ENCODE data around the gene FAF2. TPM values are rescaled to one million over a fixed set of nuclear protein-coding genes. Genes with fewer than 3 reads are reported as not detected.
"Not testable (repeated sequence)": the region's sequence is repeated elsewhere in the genome, so short reads cannot be mapped to it uniquely, and the experiment has no call there.

The FAF2 gene
- total and polyA plus RNA-seq, 7 donors = 4.2 to 24.6 (median 18.6) TPM

DNA sequence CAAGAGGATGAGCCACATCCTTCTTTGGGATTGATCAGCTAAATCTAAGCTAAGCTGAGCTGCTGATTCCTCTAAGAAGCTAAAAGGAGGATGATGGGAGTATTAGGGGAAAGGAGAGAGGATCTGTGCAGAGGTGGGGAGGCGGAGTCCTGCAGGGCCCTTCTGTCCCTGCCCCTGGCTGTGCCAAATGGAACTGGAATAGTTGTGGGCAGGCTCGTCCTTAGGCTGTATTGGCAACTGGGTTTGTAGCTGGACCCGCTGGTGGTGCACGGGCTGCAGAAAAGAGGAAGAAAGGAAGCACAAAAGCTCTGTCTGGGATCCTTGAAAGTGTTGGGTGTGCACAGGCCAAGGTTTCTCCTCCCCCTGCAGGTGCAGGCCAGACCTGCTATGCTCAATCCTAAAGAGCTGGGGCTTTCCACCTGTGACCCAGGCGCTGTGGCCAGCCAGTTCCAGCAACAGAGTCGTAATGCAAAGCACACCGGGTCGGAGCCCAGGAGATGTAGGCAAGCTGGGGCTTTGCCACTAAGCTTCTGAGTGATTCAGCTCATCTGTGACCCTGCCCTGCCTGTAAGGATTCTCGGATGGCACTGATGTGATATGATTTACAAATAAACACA, 41.6 kb upstream of the FAF2 start:
- intact Hi-C loops (cut with DNase I) = no loop called here
- Histone ChIP-seq H3K4me3 (no peak overlapping the region), H3K36me3 (peaks cover 0 to 62% (median 13%) of the 10 kb centered on the region in 4 donors), H3K27ac (no peak overlapping the region), H3K27me3 (no peaks in the 10 kb centered on the region), H3K9me3 (no peaks in the 10 kb centered on the region), H3K4me1 (peaks cover 0 to 8% (median 3%) of the 10 kb centered on the region in 4 donors)
- TF ChIP-seq POLR2A (IDR thresholded peaks at IDR 0.05) (no peak), EP300 (IDR thresholded peaks at IDR 0.05) (no peak), POLR2AphosphoS5 (IDR thresholded peaks at IDR 0.05) (no peak)
- TF ChIP-seq, protein P1, sequence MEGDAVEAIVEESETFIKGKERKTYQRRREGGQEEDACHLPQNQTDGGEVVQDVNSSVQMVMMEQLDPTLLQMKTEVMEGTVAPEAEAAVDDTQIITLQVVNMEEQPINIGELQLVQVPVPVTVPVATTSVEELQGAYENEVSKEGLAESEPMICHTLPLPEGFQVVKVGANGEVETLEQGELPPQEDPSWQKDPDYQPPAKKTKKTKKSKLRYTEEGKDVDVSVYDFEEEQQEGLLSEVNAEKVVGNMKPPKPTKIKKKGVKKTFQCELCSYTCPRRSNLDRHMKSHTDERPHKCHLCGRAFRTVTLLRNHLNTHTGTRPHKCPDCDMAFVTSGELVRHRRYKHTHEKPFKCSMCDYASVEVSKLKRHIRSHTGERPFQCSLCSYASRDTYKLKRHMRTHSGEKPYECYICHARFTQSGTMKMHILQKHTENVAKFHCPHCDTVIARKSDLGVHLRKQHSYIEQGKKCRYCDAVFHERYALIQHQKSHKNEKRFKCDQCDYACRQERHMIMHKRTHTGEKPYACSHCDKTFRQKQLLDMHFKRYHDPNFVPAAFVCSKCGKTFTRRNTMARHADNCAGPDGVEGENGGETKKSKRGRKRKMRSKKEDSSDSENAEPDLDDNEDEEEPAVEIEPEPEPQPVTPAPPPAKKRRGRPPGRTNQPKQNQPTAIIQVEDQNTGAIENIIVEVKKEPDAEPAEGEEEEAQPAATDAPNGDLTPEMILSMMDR (IDR thresholded peaks at IDR 0.05) = no peak
- DNase-seq = no peak
- 35 to 78% methylated on average over 9 of the region's 9 CpGs for WGBS, 2 donors

GRCh38 chr5:176407456-176408251, 40.5 kb upstream of the FAF2 start:
- 90 to 92% methylated on average over 6 of the region's 6 CpGs for WGBS, 2 donors
- no peak for TF ChIP-seq EP300 (IDR thresholded peaks at IDR 0.05)
- TF ChIP-seq POLR2A (IDR thresholded peaks at IDR 0.05) = no peak
- TF ChIP-seq POLR2AphosphoS5 (IDR thresholded peaks at IDR 0.05) = no peak
- TF ChIP-seq, protein P1 (IDR thresholded peaks at IDR 0.05) = no peak
- no peak for DNase-seq
- Histone ChIP-seq H3K36me3 (peaks cover 0 to 61% (median 13%) of the 10 kb centered on the region in 4 donors), H3K27ac (peak overlapping the region in 2 of 4 donors; percentile 13 to 59), H3K27me3 (no peaks in the 10 kb centered on the region), H3K4me3 (no peak overlapping the region), H3K9me3 (no peaks in the 10 kb centered on the region), H3K4me1 (peaks cover 0 to 16% (median 4%) of the 10 kb centered on the region in 4 donors)
- intact Hi-C loops (cut with DNase I) = no loop called here

GRCh38 chr5:176408252-176408573, 40.0 kb upstream of the FAF2 start:
- H3K4me1 ChIP-seq = peaks cover 0 to 21% (median 7%) of the 10 kb centered on the region in 4 donors
- 92 to 95% methylated on average over 10 of the region's 10 CpGs for WGBS, 2 donors
- DNase-seq; intact Hi-C loops (cut with DNase I); H3K9me3 ChIP-seq; H3K27me3 ChIP-seq; H3K4me3 ChIP-seq: not testable (repeated sequence)
- H3K36me3 ChIP-seq = peaks cover 0 to 61% (median 13%) of the 10 kb centered on the region in 4 donors
- H3K27ac ChIP-seq = peak overlapping the region in 1 of 4 donors; percentile 59

DNA sequence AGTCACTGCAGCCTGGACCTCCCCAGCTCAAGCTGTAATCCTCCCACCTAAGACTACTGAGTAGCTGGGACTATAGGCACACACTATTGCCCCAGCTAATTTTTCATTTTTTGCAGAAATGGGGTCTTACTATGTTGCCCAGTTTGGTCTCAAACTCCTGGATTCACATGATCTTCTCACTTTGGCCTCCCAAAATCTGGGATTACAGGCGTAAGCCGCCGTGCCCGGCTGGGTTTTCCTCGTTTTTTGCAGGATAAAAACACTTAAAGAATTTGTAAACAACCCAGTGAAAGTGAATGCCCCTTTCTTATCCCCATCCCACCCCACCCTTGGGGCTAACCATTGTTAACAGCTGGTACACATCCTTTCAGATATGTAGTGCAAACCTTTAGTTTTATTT, 39.6 kb upstream of the FAF2 start:
- Histone ChIP-seq H3K27me3 (no peaks in the 10 kb centered on the region), H3K27ac (no peak overlapping the region), H3K4me1 (peaks cover 0 to 25% (median 11%) of the 10 kb centered on the region in 4 donors), H3K9me3 (no peaks in the 10 kb centered on the region), H3K36me3 (peaks cover 0 to 61% (median 13%) of the 10 kb centered on the region in 4 donors), H3K4me3 (no peak overlapping the region)
- DNase-seq = no peak
- TF ChIP-seq EP300 (IDR thresholded peaks at IDR 0.05) (no peak), POLR2AphosphoS5 (IDR thresholded peaks at IDR 0.05) (no peak), POLR2A (IDR thresholded peaks at IDR 0.05) (no peak)
- TF ChIP-seq, protein P1 (IDR thresholded peaks at IDR 0.05) = no peak
- 89% methylated on average over 5 of the region's 5 CpGs for WGBS, 2 donors
- intact Hi-C loops (cut with DNase I) = no loop called here

- H3K4me1 ChIP-seq = peaks cover 0 to 37% (median 22%) of the 10 kb centered on the region in 4 donors
- H3K9me3 ChIP-seq = no peaks in the 10 kb centered on the region
- TF ChIP-seq EP300 (IDR thresholded peaks at IDR 0.05) (no peak), POLR2A (IDR thresholded peaks at IDR 0.05) (no peak), POLR2AphosphoS5 (IDR thresholded peaks at IDR 0.05) (no peak)
- TF ChIP-seq, protein P1 (IDR thresholded peaks at IDR 0.05) = no peak
- WGBS, 2 donors = 97 to 98% methylated on average over 4 of the region's 4 CpGs
- H3K4me3 ChIP-seq = no peak overlapping the region
- peaks cover 0 to 57% (median 13%) of the 10 kb centered on the region in 4 donors for H3K36me3 ChIP-seq
- no peak for DNase-seq
- no peak overlapping the region for H3K27ac ChIP-seq
- intact Hi-C loops (cut with DNase I) = loop anchor here (10.0 kb wide), 1 partner anchor 165 kb away; no protein-coding TSS in a partner anchor
- no peaks in the 10 kb centered on the region for H3K27me3 ChIP-seq
Observed at GRCh38 chr5:176409765-176410164, 38.4 kb upstream of the FAF2 start.
